Lower leg skin (tissue), 3 donors: ENCODE measurements around the gene SLC13A5.

Source experiments
- CTCF ChIP-seq, 3 donors: fragments of 450-650 bp; IDR thresholded peaks; one replicate each; pipeline ENCODE4 v1.5.1; 2016; ENCODE audit warnings: antibody characterized with exemption in 3 of 3, mild to moderate bottlenecking in 3 of 3, moderate library complexity in 2 of 3
- POLR2A ChIP-seq, 2 donors: fragments of 450-650 bp; IDR thresholded peaks; one replicate each; pipeline ENCODE4 v1.6.1; 2016 to 2017; ENCODE audit warnings: antibody characterized with exemption in 2 of 2, mild to moderate bottlenecking in 1 of 2, moderate library complexity in 1 of 2

- TF ChIP-seq CTCF (IDR thresholded peaks at IDR 0.05) (no peak), POLR2A (IDR thresholded peaks at IDR 0.05) (no peak)
These were observed 76.3 kb downstream of the SLC13A5 start for GRCh38 chr17:6636616-6637457.
